IPS DF 6.9 (cell line): ENCODE data around the gene LCE1A.
A peak's percentile ranks its signal among the peaks of the same experiment; 100 is the strongest.

Source experiments
- DNase-seq: peaks from one replicate; pipeline ENCODE4 v3.0.0-alpha.2; 2013; ENCODE audit warnings: low read depth, low spot score
- H3K27ac ChIP-seq: one replicate; pipeline ENCODE4 v1.5.1; 2013; ENCODE audit warnings: low read length, control low read depth
- H3K27me3 ChIP-seq: 2 replicates; pipeline ENCODE4 v1.6.1; 2013; ENCODE audit warnings: mild to moderate bottlenecking, low read length; ENCODE audit not compliant: control insufficient read depth, insufficient read depth
- H3K36me3 ChIP-seq: 2 replicates; pipeline ENCODE4 v1.6.1; 2013; ENCODE audit warnings: low read length; ENCODE audit not compliant: control insufficient read depth, insufficient read depth
- H3K4me1 ChIP-seq: 2 replicates; pipeline ENCODE4 v1.6.1; 2013; ENCODE audit warnings: low read length; ENCODE audit not compliant: control insufficient read depth, insufficient read depth
- H3K4me3 ChIP-seq: 2 replicates; pipeline ENCODE4 v1.5.1; 2013; ENCODE audit warnings: mild to moderate bottlenecking, low read length
- H3K9me3 ChIP-seq: 2 replicates; pipeline ENCODE4 v1.6.1; 2013; ENCODE audit warnings: low read length, inconsistent platforms; ENCODE audit not compliant: control insufficient read depth, insufficient read depth
- WGBS: extraction: QIAGEN DNeasy Blood & Tissue Kit; methylation state at CpG from one replicate; pipeline ENCODE4 v1.1.7; 2013; ENCODE audit warnings: mixed read lengths, missing lambda C conversion rate; ENCODE audit not compliant: insufficient read length, insufficient coverage; 5-methylcytosine and 5-hydroxymethylcytosine counted together

LCE1A gene

DNA sequence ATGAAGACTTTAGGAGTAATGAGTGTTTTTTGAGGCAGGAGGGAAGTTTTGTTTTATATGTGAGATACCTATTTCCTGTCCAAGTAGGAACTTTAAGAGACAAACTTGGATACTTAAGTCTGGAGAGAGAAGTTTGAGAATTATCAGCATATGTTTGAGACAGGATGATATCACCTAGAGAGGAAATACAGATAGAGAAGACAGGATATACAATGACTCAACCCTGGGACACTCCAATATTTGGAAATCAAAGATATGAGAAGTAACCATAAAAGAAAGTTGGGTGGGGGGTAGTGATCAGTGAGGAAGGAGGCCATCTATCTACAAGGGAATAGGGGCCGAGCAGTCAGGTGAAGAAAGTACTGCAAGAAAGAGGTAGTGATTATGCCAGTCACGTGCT, 39.0 kb downstream of the LCE1A start:
- DNase-seq: no peak
- H3K27ac ChIP-seq: no peak overlapping the region
- H3K27me3 ChIP-seq: no peaks in the 10 kb centered on the region
- no peak overlapping the region for H3K4me3 ChIP-seq
- H3K36me3 ChIP-seq: no peaks in the 10 kb centered on the region
- no peaks in the 10 kb centered on the region for H3K9me3 ChIP-seq
- WGBS: no CpG with 5 or more reads among the region's 2 CpGs
- H3K4me1 ChIP-seq: no peaks in the 10 kb centered on the region

DNA sequence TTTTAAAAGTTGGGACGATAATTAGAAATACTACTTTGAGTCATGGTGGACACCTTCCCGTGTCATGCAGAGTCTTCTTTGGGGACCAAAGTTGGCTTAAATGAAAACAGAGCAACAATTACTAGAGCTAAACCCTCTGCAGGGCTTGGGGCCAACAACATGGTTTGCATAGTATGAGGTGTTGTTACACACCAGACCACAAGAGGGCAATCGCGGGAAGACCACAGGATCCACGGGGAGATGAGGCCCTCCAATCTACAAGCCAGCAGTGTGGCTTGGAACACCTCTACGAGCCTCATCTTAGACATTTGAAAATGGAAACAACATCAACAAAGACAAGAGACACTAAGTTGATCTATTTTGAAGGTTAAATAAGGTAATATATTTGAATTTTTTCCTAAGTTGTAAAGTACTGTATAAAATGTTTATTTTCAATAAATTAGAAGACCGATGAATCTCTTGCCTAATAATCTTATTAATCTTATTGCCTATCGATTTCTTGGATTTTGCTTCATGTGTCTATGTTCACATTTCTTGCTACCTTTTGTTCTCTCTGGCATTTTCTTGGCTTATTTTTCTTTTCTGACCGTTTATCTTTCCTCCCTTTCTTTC, 42.6 kb downstream of the LCE1A start:
- Histone ChIP-seq H3K27ac (no peak overlapping the region), H3K27me3 (no peaks in the 10 kb centered on the region), H3K4me3 (no peak overlapping the region), H3K9me3 (no peaks in the 10 kb centered on the region), H3K4me1 (no peaks in the 10 kb centered on the region), H3K36me3 (no peaks in the 10 kb centered on the region)
- no CpG with 5 or more reads among the region's 9 CpGs for WGBS
- peak; percentile 61 for DNase-seq

- Histone ChIP-seq H3K4me3 (no peak overlapping the region), H3K4me1 (no peaks in the 10 kb centered on the region), H3K27me3 (no peaks in the 10 kb centered on the region), H3K9me3 (no peaks in the 10 kb centered on the region), H3K27ac (no peak overlapping the region), H3K36me3 (no peaks in the 10 kb centered on the region)
- DNase-seq: peak; percentile 37
- WGBS: no CpG with 5 or more reads among the region's 17 CpGs
Measured at GRCh38 chr1:152870831-152871730, 43.8 kb downstream of the LCE1A start.

- no peaks in the 10 kb centered on the region for H3K36me3 ChIP-seq
- no peaks in the 10 kb centered on the region for H3K4me1 ChIP-seq
- no CpG with 5 or more reads among the region's 6 CpGs for WGBS
- no peaks in the 10 kb centered on the region for H3K27me3 ChIP-seq
- H3K27ac ChIP-seq: no peak overlapping the region
- no peak for DNase-seq
- H3K9me3 ChIP-seq: no peaks in the 10 kb centered on the region
- H3K4me3 ChIP-seq: no peak overlapping the region
Measured at GRCh38 chr1:152871731-152872126, 44.5 kb downstream of the LCE1A start.

GRCh38 chr1:152873495-152873894, 46.2 kb downstream of the LCE1A start:
- no peak overlapping the region for H3K27ac ChIP-seq
- no peaks in the 10 kb centered on the region for H3K4me1 ChIP-seq
- H3K27me3 ChIP-seq: no peaks in the 10 kb centered on the region
- no peaks in the 10 kb centered on the region for H3K36me3 ChIP-seq
- no peaks in the 10 kb centered on the region for H3K9me3 ChIP-seq
- DNase-seq: no peak
- H3K4me3 ChIP-seq: no peak overlapping the region

DNA sequence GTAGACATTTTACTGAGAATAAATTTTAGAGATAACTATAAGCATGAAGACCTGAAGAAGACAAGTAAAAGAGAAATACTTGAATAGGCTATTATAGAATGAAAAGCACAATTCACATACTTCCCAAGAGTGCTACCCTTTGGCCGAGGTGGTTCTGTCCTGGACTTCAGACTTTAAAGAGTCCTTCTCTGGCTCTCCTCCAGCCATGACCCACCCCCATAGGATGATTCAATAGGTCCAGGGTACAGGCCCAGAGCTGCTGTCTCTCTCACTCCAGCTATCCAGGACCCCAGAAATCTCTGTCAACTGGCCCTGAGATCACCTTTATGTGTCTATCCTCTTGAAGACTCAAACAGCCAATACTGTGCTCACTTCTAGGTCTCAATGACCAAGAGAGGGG, 49.6 kb downstream of the LCE1A start:
- H3K4me1 ChIP-seq: no peaks in the 10 kb centered on the region
- H3K4me3 ChIP-seq: no peak overlapping the region
- no CpG with 5 or more reads among the region's 1 CpG for WGBS
- no peak for DNase-seq
- H3K9me3 ChIP-seq: no peaks in the 10 kb centered on the region
- no peak overlapping the region for H3K27ac ChIP-seq
- H3K36me3 ChIP-seq: no peaks in the 10 kb centered on the region
- H3K27me3 ChIP-seq: no peaks in the 10 kb centered on the region
